GM10248 (cell line): ENCODE measurements around the gene ENPP5.

Experiments
- CTCF ChIA-PET: fragments of 300-600 bp; sonication (Branson Sonifier 250); formaldehyde crosslinking; extraction: SDS; loops from one replicate; lab custom pipeline; 2021; ENCODE audit warnings: antibody characterized with exemption; lab: Yijun Ruan, JAX
- POLR2A ChIA-PET: fragments of 350-650 bp; sonication (Branson Sonifier 250); formaldehyde crosslinking; extraction: SDS; loops from one replicate; lab custom pipeline; 2020; ENCODE audit warnings: antibody characterized with exemption; lab: Yijun Ruan, JAX
- DNase-seq: peaks from one replicate; pipeline ENCODE4 v3.0.0; 2012; ENCODE audit errors: extremely low spot score
- CTCF ChIP-seq: IDR thresholded peaks from 2 replicates; pipeline ENCODE4 v1.5.1; 2012; ENCODE audit warnings: mild to moderate bottlenecking, low read depth; ENCODE audit errors: extremely low read depth, missing control alignments, control extremely low read depth

The ENPP5 gene

GRCh38 chr6:46203391-46204177 is 32.8 kb upstream of the ENPP5 start:
- DNase-seq, result no peak
- CTCF ChIA-PET, result interaction anchor here (1.3 kb wide), 1 partner anchor 98 kb away, joined by 3 read pairs; no protein-coding TSS in a partner anchor
- POLR2A ChIA-PET, result interaction anchor here (0.7 kb wide), 1 partner anchor 155 kb away, joined by 3 read pairs; no protein-coding TSS in a partner anchor
- TF ChIP-seq CTCF, result no peak

DNA sequence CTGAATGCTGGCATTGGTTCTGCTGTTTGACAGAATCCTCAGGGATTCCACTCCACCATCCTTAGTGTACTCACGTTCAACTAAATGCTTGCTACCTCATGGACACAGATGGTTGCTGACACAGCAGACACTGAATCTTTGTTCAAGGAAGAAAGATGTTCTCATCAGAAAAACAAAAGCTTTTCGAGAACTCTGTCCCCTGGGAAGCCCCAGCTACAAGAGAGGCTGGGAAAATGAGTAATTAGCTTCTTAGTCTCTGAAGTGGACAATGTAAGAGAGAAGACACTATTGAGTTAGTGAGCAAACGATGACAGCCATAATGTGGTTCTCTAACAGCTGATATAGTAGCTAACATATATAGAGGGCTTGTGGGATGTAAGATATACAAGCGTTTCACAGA is 30.9 kb upstream of the ENPP5 start:
- DNase-seq, result no peak
- CTCF ChIA-PET, result interaction anchor here (1.0 to 2.2 kb wide), 4 partner anchors 8 to 19 kb away, joined by 3 to 8 read pairs (median 6); no protein-coding TSS in a partner anchor
- POLR2A ChIA-PET, result no interaction called here
- TF ChIP-seq CTCF, result no peak

DNA sequence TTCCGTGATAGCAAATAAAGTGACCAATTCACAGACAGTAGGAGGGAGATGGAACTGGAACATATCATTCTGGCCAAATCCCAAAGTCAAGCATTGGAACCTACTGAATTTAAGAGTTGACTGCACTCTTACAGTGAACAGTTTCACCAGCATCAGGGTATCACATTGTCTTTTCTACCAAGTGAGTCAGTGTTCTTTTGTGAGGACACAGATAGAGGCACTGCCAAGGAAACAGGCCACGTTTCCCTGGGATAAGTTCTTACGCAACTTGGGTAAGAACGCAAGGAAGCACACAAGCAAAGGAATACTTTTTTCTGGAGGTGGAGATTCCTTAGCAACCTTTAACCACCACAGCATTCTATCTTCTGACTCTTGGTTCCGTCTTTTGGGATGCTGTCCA is 28.6 kb upstream of the ENPP5 start:
- ChIA-PET POLR2A (no interaction called here), CTCF (no interaction called here)
- no peak for DNase-seq
- no peak for TF ChIP-seq CTCF

GRCh38 chr6:46191961-46192360 is 21.2 kb upstream of the ENPP5 start:
- ChIA-PET POLR2A (no interaction called here), CTCF (interaction anchor here (1.2 kb wide), 1 partner anchor 29 kb away, joined by 3 read pairs; no protein-coding TSS in a partner anchor)
- no peak for DNase-seq
- no peak for TF ChIP-seq CTCF

GRCh38 chr6:46190889-46191288 is 20.1 kb upstream of the ENPP5 start:
- ChIA-PET POLR2A (no interaction called here), CTCF (interaction anchor here (1.2 kb wide), 1 partner anchor 30 kb away, joined by 3 read pairs; no protein-coding TSS in a partner anchor)
- no peak for TF ChIP-seq CTCF
- DNase-seq, result no peak

- ChIA-PET POLR2A (no interaction called here), CTCF (interaction anchor here (1.3 kb wide), 1 partner anchor 83 kb away, joined by 3 read pairs; no protein-coding TSS in a partner anchor)
- DNase-seq, result no peak
- TF ChIP-seq CTCF, result no peak
Observed at GRCh38 chr6:46189726-46190125, 18.9 kb upstream of the ENPP5 start.
